ENCODE results near the gene BCAR3.

The BCAR3 gene

GRCh38 chr1:93546162-93546863, 135.3 kb downstream of the BCAR3 start:
- DNase-seq (ENCODE audit: low spot score) = no peak

GRCh38 chr1:93542398-93542797, 139.2 kb downstream of the BCAR3 start:
- DNase-seq (ENCODE audit: low spot score) = no peak

GRCh38 chr1:93541045-93541444, 140.6 kb downstream of the BCAR3 start:
- DNase-seq (ENCODE audit: low spot score) = no peak

GRCh38 chr1:93537924-93538323, 143.7 kb downstream of the BCAR3 start:
- no peak for DNase-seq (ENCODE audit: low spot score)

DNA sequence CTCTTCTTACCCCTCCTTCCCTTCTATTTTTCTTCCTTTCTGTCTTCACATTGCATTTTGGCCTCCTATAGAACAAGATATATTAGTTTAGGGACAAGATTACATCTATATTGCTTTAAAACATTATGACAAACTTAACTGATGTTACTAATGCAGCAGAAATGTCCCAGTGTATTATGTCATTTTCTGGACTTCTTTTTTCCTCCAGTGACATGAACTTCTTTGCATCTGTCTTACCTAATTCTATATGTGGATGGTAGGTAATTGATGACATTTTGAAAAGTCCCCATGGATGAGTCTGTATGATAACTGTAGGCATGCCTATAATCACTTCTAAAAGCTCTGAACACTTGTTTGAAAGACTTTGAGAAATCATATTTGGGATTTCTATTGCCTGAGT, 144.2 kb downstream of the BCAR3 start:
- DNase-seq (ENCODE audit: low spot score) = no peak

GRCh38 chr1:93533677-93534076, 148.0 kb downstream of the BCAR3 start:
- no peak for DNase-seq (ENCODE audit: low spot score)

GRCh38 chr1:93532780-93533378, 148.8 kb downstream of the BCAR3 start:
- no peak for DNase-seq (ENCODE audit: low spot score)

- DNase-seq (ENCODE audit: low spot score) = no peak
These were observed 150.4 kb downstream of the BCAR3 start for GRCh38 chr1:93531193-93531592.

GRCh38 chr1:93528412-93528811, 153.2 kb downstream of the BCAR3 start:
- DNase-seq (ENCODE audit: low spot score) = no peak

- DNase-seq (ENCODE audit: low spot score) = no peak
These were observed 155.2 kb downstream of the BCAR3 start for GRCh38 chr1:93526431-93526830.

- no peak for DNase-seq (ENCODE audit: low spot score)
These were observed 156.2 kb downstream of the BCAR3 start for GRCh38 chr1:93525431-93525830.

DNA sequence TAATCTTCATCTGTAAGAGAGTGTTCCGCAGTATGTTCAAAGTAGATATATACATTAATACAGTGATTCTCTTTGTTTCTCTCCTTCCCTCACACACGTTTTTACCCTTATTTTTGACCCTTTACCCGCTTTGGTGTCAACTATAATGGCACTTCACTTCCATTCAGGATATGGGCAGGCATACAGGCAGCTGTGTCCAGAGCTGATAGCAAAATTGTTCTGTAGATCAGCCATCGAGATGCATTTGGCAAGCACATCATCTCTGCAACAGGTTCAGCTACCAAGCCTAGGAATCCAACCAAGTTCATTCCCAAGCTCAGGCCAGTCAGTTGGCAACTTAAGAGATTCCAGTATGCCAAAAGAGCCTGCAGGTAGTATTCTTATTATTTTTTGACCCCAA, 158.9 kb downstream of the BCAR3 start:
- no peak for DNase-seq (ENCODE audit: low spot score)

DNA sequence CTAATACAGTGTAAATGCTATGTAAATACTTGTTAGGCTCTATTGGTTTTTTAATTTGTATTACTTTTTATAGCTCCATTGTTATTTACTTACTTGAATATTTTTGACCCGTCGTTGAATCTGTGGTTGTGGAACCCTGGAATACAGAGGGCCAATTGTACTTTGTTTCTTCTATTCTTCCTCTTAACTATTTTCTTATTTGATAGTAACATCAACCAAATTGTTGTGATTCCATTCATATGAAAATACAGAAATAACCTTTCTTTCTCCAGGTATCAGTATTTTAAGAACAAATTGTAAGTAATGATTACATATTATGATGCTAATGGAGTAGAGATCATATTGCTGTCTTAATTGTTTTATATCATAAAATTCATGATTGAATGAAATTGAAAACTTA, 160.0 kb downstream of the BCAR3 start:
- no peak for DNase-seq (ENCODE audit: low spot score)

- no peak for DNase-seq (ENCODE audit: low spot score)
These were observed 162.3 kb downstream of the BCAR3 start for GRCh38 chr1:93519199-93519829.

- DNase-seq (ENCODE audit: low spot score) = no peak
These were observed 163.1 kb downstream of the BCAR3 start for GRCh38 chr1:93518516-93518915.

GRCh38 chr1:93516164-93516563, 165.5 kb downstream of the BCAR3 start:
- no peak for DNase-seq (ENCODE audit: low spot score)
